ENCODE data around the gene RPP25L. TPM values are rescaled to one million over a fixed set of nuclear protein-coding genes. Genes with fewer than 3 reads are reported as not detected.
"Not testable (repeated sequence)": the region's sequence is repeated elsewhere in the genome, so short reads cannot be mapped to it uniquely, and the experiment has no call there.

Gene RPP25L, protein sequence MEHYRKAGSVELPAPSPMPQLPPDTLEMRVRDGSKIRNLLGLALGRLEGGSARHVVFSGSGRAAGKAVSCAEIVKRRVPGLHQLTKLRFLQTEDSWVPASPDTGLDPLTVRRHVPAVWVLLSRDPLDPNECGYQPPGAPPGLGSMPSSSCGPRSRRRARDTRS
- polyA plus RNA-seq (2014; cell fraction: cytosol; rRNA removed), result 31.2 and 38.8 TPM in 2 replicates
- 21.2 and 32.3 TPM in 2 replicates for polyA plus RNA-seq (2014; cell fraction: nucleus; rRNA removed)

GRCh38 chr9:34611811-34612787 lies at the start of gene RPP25L:
Gene RPP25L, minus strand, starts transcription at chr9:34612097. Its CDS starts 801 bp downstream, at chr9:34611296.
- peak; percentile 83 for DNase-seq (ENCODE audit: low spot score)

GRCh38 chr9:34659592-34660253 lies 47.8 kb upstream of the RPP25L start:
- DNase-seq (ENCODE audit: low spot score), result no peak

- no peak for DNase-seq (ENCODE audit: low spot score)
These were observed 46.6 kb upstream of the RPP25L start for GRCh38 chr9:34658461-34658860.

GRCh38 chr9:34656992-34657391 lies 45.1 kb upstream of the RPP25L start:
- DNase-seq (ENCODE audit: low spot score), result no peak

GRCh38 chr9:34655394-34655793 lies 43.5 kb upstream of the RPP25L start:
- no peak for DNase-seq (ENCODE audit: low spot score)

DNA sequence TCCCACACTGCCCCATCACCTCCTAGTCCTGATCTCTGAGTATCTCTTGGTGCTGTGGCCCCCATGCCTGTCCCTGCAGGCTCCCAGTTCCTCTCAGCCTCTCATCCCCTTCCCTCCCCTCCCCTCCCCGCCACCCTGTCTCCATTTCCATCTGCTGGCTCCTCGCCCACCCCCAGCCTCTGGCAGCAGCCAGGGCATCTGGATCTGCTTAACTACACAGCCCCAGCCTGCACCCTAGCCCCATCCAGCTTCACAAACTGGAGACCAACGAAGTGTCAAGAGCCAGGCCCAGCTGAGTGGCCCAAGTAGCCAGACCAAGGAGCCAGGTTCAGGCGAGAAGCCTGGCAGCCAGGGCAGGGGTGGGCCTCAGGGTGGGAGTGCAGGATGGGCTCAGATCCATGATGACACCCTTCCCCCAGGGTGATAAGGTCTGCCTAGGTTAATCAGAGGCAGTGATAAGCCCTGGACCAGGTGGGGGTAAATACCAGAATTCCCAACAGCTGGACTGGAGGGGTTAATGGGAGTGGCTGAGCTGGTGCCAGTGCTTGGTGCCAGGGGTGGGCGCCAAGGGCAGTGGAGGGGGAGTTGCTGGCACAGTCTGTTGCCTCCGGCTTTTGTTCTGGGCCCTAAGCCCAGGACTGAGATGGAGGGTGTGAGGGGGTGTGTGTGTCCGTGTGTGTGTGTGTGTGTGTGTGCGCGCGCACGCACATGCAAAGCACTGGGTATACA lies 42.6 kb upstream of the RPP25L start:
- DNase-seq (ENCODE audit: low spot score), result peak; percentile 79

DNA sequence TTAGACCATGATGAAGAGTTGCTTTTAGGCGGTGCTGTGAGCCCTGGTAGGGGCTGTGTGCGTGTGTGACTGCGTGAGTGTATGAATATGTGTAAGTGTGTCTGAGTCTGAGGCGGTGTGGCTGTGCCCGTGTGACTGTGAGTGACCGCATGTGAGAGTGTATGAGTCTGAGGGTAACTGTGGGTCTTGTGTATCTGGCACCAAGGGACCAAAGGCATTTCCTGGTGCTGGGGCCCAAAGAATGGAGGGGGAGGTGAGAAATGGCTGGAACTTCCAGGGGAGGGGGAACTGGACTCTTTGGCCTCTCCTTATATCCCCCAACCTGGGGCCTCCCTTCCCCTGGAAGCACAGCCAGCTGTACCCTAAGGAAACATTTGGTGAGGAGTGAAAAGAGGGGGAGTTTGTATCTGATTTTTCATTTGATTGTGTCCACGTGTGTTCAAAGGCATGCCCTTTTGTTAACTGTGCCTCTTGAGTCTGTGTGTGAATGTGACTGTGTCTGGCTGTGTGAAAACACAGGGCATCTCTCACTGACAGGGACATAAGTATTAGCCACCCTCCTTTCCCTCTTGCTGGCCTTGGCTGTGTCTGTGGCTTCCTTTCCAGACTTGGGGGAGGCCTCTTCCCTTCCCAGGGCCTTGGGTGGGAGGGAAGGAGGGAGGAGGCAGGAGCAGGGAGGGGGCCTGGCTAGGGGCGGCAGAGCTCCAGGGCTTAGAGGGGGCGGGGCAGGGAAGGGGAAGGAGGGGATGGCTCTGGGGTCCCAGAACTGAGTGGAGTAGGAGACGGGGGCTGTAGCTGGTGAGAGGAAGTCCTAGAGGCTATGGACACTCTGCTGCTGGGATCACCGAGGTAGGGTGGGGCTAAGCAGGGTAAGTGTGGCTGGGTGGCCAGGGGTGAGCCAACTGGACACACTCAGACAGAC lies 41.5 kb upstream of the RPP25L start:
- peak; percentile 73 for DNase-seq (ENCODE audit: low spot score)

DNA sequence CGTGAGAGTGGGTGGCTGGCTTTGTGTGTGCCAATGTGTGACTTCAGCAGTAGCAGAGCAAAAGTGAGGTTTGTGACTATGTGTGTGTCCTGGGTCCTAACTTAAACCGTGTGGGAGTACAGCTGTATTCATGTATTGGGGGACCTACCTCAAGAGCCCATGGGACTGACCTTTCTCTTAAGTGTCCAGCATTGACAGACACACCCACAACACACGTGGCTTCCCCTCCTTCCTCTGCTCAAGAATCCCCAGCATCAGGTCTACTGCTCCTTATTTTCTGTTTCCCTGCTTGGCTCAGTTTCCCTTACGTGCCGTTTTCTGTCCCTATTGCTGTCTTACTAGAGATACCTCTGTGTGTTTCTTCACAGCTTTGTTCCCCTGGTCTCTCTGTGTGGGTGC lies 40.7 kb upstream of the RPP25L start:
- no peak for DNase-seq (ENCODE audit: low spot score)

DNA sequence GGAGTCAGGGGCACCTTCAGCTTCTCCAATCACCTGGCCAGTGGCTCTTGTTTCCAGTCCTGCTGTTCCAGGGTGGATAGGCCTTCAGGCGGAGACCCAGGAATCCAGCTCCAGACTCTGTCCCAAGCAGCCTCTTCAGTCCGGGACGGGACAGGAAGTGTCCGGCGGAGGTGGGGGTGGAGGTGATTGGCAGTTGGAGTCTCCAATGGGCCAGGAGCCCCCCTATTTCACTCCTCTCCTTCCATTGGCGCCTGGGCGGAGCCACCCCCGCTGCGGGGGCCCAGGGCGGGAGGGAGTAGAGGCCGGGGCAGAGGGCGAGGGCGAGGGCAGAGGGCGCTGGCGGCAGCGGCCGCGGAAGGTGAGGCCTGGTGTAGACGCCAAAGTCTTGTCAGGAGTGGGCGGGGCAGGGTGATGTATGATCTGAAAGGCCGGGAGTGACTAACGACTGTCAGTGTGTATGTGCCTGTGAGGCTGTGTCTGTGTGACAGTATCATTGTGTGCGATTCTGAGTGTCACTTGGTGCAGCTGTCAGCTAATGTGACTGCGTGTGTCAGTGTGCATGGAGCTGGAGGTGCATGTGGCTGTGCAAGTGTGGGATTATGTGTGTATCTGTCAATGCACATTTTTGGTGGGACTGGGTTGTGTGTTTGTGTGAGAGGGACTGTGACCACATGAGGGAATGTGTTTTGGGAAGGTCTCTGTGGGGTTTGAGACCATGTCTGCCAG lies 40.1 kb upstream of the RPP25L start, which contains the start of gene IL11RA:
TSS of gene IL11RA (plus strand) at position 310 of the 726 bp plus-strand sequence. CDS start 3,033 bp downstream, outside the sequence.
- DNase-seq (ENCODE audit: low spot score), result peak; percentile 87

- DNase-seq (ENCODE audit: low spot score), result no peak
These were observed 39.4 kb upstream of the RPP25L start for GRCh38 chr9:34651321-34651720.

DNA sequence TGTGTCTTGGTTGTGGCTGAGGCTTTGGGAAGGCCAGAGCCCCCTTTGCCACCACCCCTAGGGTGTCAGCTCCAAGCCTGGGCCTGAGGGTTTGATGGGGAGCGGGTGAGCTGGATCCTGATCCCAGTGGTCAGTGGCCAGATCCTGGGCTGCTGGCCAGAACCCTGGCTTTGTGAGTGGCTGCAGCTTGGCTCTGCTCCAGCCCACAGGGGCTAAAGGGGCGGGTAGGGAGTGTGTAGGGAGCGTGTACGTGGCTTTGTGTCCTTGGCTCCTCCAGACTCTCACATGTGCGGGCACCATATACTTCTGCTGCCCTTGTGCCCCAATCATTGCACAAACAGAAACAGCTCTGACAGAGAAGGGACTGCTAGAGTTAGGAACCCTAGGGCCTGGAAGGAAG lies 38.9 kb upstream of the RPP25L start:
- DNase-seq (ENCODE audit: low spot score), result no peak

DNA sequence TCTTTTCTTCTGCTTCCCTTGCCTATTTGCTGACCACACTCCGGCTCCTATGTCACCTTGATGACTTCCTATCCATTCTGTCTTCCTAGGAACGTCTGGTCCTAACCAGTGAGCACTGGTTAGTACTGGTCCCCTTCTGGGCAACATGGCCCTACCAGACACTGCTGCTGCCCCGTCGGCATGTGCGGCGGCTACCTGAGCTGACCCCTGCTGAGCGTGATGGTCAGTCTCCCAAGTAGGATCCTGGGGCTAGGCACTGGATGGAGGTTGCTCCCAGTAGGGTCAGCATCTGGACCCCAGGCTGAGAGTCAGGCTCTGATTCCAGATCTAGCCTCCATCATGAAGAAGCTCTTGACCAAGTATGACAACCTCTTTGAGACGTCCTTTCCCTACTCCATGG lies 36.8 kb upstream of the RPP25L start:
- DNase-seq (ENCODE audit: low spot score), result no peak

DNA sequence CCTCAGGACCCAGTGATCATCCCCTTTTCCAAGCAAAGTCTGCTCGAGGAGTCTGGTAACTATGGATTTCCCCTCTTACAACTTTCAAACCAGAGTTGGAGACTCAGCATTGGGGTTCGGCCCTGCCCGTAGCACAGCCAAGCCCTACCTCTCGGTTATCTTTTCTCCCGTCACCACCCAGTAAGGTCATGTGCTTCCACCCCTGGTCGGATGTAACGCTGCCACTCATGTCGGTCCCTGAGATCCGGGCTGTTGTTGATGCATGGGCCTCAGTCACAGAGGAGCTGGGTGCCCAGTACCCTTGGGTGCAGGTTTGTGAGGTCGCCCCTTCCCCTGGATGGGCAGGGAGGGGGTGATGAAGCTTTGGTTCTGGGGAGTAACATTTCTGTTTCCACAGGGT lies 35.8 kb upstream of the RPP25L start:
- DNase-seq (ENCODE audit: low spot score), result no peak

GRCh38 chr9:34647084-34647403 lies 35.1 kb upstream of the RPP25L start:
- DNase-seq (ENCODE audit: low spot score), result no peak

DNA sequence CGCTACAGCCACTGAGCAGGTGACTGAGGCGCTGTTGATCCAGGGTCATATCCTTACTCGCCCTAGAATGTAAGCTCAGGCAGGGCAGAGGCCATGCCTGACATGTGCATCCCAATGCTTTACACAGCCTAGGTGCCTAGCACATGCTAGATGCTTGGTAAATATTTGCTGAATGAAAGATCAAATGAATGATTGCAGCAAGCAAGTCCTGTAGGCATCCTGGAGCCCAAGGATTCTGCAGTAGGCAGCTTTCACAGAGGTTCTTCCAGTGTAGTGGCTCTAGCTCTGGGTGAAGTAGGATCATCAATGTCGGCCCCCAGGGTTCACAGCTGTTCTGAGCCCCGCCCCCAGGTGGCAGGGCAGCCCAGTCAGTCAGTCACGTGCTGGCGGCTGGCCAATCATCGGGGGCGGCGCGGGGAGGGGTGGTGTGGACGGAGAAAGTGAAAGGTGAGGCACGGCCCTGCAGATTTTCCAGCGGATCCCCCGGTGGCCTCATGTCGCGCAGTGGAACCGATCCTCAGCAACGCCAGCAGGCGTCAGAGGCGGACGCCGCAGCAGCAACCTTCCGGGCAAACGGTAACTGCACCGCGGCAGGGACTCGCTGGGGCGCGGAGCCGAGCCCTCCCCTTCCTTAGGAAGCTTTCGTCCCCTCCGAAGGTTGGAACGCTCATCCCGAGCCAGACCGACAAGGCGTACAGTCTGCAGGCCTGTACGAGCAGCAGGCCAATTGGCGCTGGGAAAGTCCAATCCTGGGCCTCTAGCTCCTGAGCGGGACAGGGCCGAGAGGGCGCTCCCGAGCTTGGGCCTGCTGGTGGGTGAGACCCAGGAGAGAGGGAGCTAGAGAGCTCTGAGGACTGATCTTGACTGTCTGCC lies 34.5 kb upstream of the RPP25L start, which contains the start of gene GALT:
TSS of gene GALT (plus strand) at position 465 of the 873 bp plus-strand sequence. CDS start at position 495, 30 bp downstream.
- peak; percentile 94 for DNase-seq (ENCODE audit: low spot score)

DNA sequence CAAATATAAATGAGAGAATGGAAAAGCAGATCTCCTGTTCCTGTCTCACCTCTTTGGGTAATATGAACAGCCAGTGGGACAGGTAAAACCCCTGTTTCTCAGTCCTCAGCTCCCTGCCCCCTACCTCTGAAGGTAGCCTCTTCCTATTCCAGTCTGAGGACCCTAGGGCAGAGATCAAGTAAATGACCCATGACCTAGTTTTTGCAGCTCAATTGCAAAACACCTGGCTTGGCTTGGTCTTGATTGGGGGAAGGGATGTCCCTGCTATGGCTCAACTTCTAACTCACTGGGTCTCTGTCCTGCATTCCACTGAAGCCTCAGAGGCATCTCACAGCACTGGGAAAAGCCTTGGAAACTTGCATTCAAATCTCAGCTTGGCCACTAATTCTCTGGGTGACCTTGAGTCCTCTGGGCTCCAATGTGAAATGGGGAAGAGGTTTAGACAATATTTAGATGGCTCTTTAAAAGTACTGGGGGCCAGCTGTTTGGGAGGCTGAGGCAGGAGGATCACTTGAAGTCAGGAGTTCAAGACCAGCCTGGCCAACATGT lies 32.9 kb upstream of the RPP25L start:
- no peak for DNase-seq (ENCODE audit: low spot score)

GRCh38 chr9:34642679-34643078 lies 30.8 kb upstream of the RPP25L start:
- DNase-seq (ENCODE audit: low spot score), result no peak

DNA sequence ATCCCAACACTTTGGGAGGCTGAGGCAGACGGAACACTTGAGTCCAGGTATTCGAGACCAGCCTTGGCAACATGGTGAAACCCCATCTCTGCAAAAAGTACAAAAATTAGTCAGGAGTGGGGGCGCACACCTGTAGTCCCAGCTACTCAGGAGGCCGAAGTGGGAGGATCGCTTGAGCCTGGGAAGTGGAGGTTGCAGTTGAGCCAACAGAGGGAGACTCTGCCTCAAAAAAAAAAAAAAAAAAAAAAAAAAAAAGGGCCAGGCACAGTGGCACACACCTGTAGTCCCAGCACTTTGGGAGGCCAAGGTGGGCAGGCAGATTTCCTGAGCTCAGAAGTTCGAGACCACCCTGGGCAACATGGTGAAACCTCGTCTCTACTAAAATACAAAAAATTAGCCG lies 27.4 kb upstream of the RPP25L start:
- DNase-seq (ENCODE audit: low spot score), result not testable (repeated sequence)
